Gastroesophageal sphincter (tissue), 3 donors: Measurements from ENCODE around the gene FGFR3.

Source experiments
- CTCF ChIP-seq, 4 experiments: fragments of 200-600 bp in 2 of 4; fragments of 450-650 bp in 2 of 4; sonication (generic) in 1 of 4; IDR thresholded peaks; one replicate each; pipeline ENCODE4 v1.5.1; 2017 to 2019; ENCODE audit warnings: antibody characterized with exemption in 4 of 4, mild to moderate bottlenecking in 2 of 4, moderate library complexity in 2 of 4
- POLR2A ChIP-seq, 2 donors: fragments of 450-650 bp; IDR thresholded peaks; one replicate each; pipeline ENCODE4 v1.6.1; 2017; ENCODE audit warnings: antibody characterized with exemption in 2 of 2, mild to moderate bottlenecking in 2 of 2, moderate library complexity in 1 of 2

- TF ChIP-seq CTCF (IDR thresholded peaks at IDR 0.05) (no peak), POLR2A (IDR thresholded peaks at IDR 0.05) (no peak)
Observed at GRCh38 chr4:1813231-1813630, 20.1 kb downstream of the FGFR3 start.
